Transverse colon (tissue), 4 donors: ENCODE measurements around the gene PIK3CD.

Experiments used
- EP300 ChIP-seq: sonication (generic); formaldehyde crosslinking; IDR thresholded peaks from one replicate; pipeline ENCODE4 v1.6.1; 2017; ENCODE audit warnings: antibody characterized with exemption, low read depth
- POLR2A ChIP-seq: fragments of 450-650 bp; IDR thresholded peaks from one replicate; pipeline ENCODE4 v1.6.1; 2016; ENCODE audit warnings: antibody characterized with exemption, mild to moderate bottlenecking, moderate library complexity
- POLR2AphosphoS5 ChIP-seq, 3 donors: sonication (generic); formaldehyde crosslinking; IDR thresholded peaks; one replicate each; pipeline ENCODE4 v1.6.1; 2016; ENCODE audit warnings: antibody characterized with exemption in 3 of 3
- TF ChIP-seq, protein P1 (sequence below), 5 experiments: fragments of 200-600 bp in 3 of 5; fragments of 450-650 bp in 2 of 5; sonication (generic) in 3 of 5; IDR thresholded peaks; 1 replicate in 2 of 5; 2 replicates in 3 of 5; pipeline ENCODE4 v1.5.1; 2016 to 2017; ENCODE audit warnings: antibody characterized with exemption in 5 of 5, inconsistent platforms in 3 of 5, mild to moderate bottlenecking in 2 of 5, moderate library complexity in 1 of 5

DNA sequence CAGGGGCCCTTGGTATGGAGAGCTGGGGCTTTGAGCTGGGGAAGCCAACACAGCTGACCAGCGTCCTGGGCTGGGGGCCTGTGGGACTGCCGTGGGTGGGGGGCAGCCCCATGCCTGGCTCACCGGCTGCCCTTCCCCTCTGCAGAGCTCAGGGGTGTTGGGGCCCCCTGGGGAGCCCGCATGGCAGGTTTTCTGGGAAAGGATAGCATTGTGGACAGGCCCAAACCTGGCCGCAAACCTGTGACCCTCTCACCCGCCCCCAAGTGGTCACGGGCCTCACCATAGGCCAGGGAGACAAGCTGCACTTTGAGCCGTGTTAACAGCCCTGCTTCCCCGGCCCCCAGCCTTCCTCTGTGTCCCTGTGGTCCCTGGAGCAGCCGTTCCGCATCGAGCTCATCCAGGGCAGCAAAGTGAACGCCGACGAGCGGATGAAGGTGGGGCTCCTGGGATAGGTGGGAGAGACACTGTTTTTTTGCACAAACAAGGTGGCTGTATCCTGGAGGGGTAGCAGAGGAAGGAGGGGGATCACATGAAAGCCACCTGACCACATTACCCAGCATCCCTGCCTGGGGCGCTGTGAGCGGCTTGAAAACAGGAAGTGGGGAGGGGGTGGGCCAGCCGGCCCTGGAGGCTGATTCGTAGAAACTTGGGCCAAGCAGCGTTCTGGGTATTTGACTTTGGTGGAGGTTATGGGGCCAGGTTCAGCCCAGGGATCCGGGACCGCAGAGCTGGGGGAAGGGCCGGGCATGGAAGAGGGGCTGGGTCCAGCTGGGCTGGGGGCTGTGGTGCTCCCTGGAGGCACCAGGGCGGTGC lies 65.9 kb downstream of the PIK3CD start:
- TF ChIP-seq POLR2A (peak; percentile 12), POLR2AphosphoS5 (IDR thresholded peaks at IDR 0.05) (no peak), EP300 (no peak)
- TF ChIP-seq, protein P1, sequence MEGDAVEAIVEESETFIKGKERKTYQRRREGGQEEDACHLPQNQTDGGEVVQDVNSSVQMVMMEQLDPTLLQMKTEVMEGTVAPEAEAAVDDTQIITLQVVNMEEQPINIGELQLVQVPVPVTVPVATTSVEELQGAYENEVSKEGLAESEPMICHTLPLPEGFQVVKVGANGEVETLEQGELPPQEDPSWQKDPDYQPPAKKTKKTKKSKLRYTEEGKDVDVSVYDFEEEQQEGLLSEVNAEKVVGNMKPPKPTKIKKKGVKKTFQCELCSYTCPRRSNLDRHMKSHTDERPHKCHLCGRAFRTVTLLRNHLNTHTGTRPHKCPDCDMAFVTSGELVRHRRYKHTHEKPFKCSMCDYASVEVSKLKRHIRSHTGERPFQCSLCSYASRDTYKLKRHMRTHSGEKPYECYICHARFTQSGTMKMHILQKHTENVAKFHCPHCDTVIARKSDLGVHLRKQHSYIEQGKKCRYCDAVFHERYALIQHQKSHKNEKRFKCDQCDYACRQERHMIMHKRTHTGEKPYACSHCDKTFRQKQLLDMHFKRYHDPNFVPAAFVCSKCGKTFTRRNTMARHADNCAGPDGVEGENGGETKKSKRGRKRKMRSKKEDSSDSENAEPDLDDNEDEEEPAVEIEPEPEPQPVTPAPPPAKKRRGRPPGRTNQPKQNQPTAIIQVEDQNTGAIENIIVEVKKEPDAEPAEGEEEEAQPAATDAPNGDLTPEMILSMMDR (IDR thresholded peaks at IDR 0.05) = no peak
